DOHH2 (cell line): ENCODE results near the gene GMDS.

ENCODE experiments used
- H3F3A ChIP-seq: fragments of 200-600 bp; sonication (generic), shearing (Covaris generic); 2 replicates; pipeline ENCODE4 v1.6.0; 2016; ENCODE audit warnings: antibody characterized with exemption, mild to moderate bottlenecking; ENCODE audit not compliant: control insufficient read depth, insufficient read depth
- H3K27ac ChIP-seq: fragments of 200-600 bp; sonication (generic); 2 replicates; pipeline ENCODE4 v1.5.1; 2014; ENCODE audit warnings: low read depth, mild to moderate bottlenecking, low read length, moderate library complexity
- H3K27me3 ChIP-seq: fragments of 200-600 bp; sonication (generic); 2 replicates; pipeline ENCODE4 v1.6.1; 2014; ENCODE audit warnings: mild to moderate bottlenecking, low read length, mixed read lengths; ENCODE audit not compliant: control insufficient read depth
- H3K36me3 ChIP-seq: fragments of 200-600 bp; sonication (generic); 2 replicates; pipeline ENCODE4 v1.6.1; 2014; ENCODE audit warnings: mild to moderate bottlenecking, low read length, moderate library complexity, mixed read lengths; ENCODE audit not compliant: control insufficient read depth
- H3K4me1 ChIP-seq: fragments of 200-600 bp; sonication (generic); 2 replicates; pipeline ENCODE4 v1.6.1; 2014; ENCODE audit warnings: mild to moderate bottlenecking, low read length, mixed read lengths; ENCODE audit not compliant: control insufficient read depth
- H3K4me2 ChIP-seq: fragments of 200-600 bp; sonication (generic); 2 replicates; pipeline ENCODE4 v1.6.0; 2014; ENCODE audit warnings: mild to moderate bottlenecking, low read length, moderate library complexity
- H3K4me3 ChIP-seq: fragments of 200-600 bp; sonication (generic); 2 replicates; pipeline ENCODE4 v1.5.1; 2014; ENCODE audit warnings: mild to moderate bottlenecking, low read length, mixed read lengths
- H3K79me2 ChIP-seq: fragments of 200-600 bp; sonication (generic); 2 replicates; pipeline ENCODE4 v1.6.1; 2014; ENCODE audit warnings: mild to moderate bottlenecking, low read length, mixed read lengths; ENCODE audit not compliant: control insufficient read depth
- H3K9me2 ChIP-seq: fragments of 200-600 bp; sonication (generic); replicated peaks from 2 replicates; pipeline ENCODE4 v1.6.1; 2014; ENCODE audit warnings: mild to moderate bottlenecking, low read length, mixed read lengths; ENCODE audit not compliant: control insufficient read depth
- H3K9me3 ChIP-seq: fragments of 200-600 bp; sonication (generic); 2 replicates; pipeline ENCODE4 v1.6.1; 2014; ENCODE audit warnings: antibody characterized with exemption, low read length, mixed read lengths; ENCODE audit not compliant: control insufficient read depth, insufficient read depth
- H4K20me1 ChIP-seq: fragments of 200-600 bp; sonication (generic); 2 replicates; pipeline ENCODE4 v1.6.0; 2014; ENCODE audit warnings: low read depth, mild to moderate bottlenecking, antibody characterized with exemption, low read length, moderate library complexity; ENCODE audit not compliant: control insufficient read depth, insufficient read depth
- CTCF ChIP-seq: fragments of 200-600 bp; sonication (generic); IDR thresholded peaks from one replicate; pipeline ENCODE4 v1.5.1; 2014; ENCODE audit warnings: antibody characterized with exemption, mild to moderate bottlenecking, low read depth, low read length; ENCODE audit not compliant: poor library complexity, severe bottlenecking
- EZH2phosphoT487 ChIP-seq: fragments of 200-600 bp; sonication (generic); IDR thresholded peaks from 2 replicates; pipeline ENCODE4 v1.6.1; 2017; ENCODE audit warnings: borderline replicate concordance, mild to moderate bottlenecking, antibody characterized with exemption, low read length, moderate library complexity, mixed read lengths

Gene GMDS

DNA sequence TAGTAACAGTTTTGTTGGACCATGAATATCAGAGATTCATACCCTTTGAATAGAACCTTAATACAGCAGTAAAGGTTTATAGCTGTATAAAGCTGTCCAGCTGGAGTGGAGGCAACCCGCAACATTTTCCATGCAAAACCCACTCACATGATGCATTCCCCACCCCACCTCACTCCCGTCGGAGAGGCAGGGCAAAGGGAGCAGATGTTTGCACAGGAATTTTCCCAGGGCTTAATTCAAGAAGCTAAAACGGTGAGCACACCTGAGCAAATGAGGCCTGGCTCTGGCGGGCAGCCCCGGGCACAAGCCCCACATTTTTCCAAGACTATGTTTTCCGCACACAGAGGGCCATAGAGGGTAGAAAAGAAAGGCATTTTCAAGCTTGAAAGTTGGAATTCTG is 444.0 kb downstream of the GMDS start:
- Histone ChIP-seq H3K9me3 (no peaks in the 10 kb centered on the region), H3K27me3 (no peaks in the 10 kb centered on the region), H3K36me3 (no peaks in the 10 kb centered on the region), H3K4me2 (no peak overlapping the region), H3K4me3 (no peak overlapping the region), H3K4me1 (peaks cover 14% of the 10 kb centered on the region), H4K20me1 (no peaks in the 10 kb centered on the region), H3K79me2 (no peaks in the 10 kb centered on the region), H3K27ac (no peak overlapping the region), H3K9me2 (no peaks in the 10 kb centered on the region), H3F3A (no peaks in the 10 kb centered on the region)
- no peak for TF ChIP-seq CTCF
- TF ChIP-seq EZH2phosphoT487, result no peak

- Histone ChIP-seq H3K27ac (no peak overlapping the region), H3K79me2 (no peaks in the 10 kb centered on the region), H3K4me1 (peaks cover 14% of the 10 kb centered on the region), H3K4me3 (no peak overlapping the region), H3K9me2 (no peaks in the 10 kb centered on the region), H3K9me3 (no peaks in the 10 kb centered on the region), H3K36me3 (no peaks in the 10 kb centered on the region), H3K27me3 (no peaks in the 10 kb centered on the region), H3K4me2 (no peak overlapping the region), H3F3A (no peaks in the 10 kb centered on the region), H4K20me1 (no peaks in the 10 kb centered on the region)
- no peak for TF ChIP-seq CTCF
- no peak for TF ChIP-seq EZH2phosphoT487
These were observed 444.6 kb downstream of the GMDS start for GRCh38 chr6:1800845-1801244.

GRCh38 chr6:1798965-1799325 is 446.5 kb downstream of the GMDS start:
- Histone ChIP-seq H3K27ac (no peak overlapping the region), H3K79me2 (no peaks in the 10 kb centered on the region), H3F3A (no peaks in the 10 kb centered on the region), H3K9me2 (no peaks in the 10 kb centered on the region), H3K27me3 (no peaks in the 10 kb centered on the region), H3K36me3 (no peaks in the 10 kb centered on the region), H3K4me3 (no peak overlapping the region), H3K4me1 (peaks cover 14% of the 10 kb centered on the region), H3K9me3 (no peaks in the 10 kb centered on the region), H3K4me2 (no peak overlapping the region), H4K20me1 (no peaks in the 10 kb centered on the region)
- TF ChIP-seq CTCF, result no peak
- TF ChIP-seq EZH2phosphoT487, result no peak
